HCT116 (cell line): Measurements from ENCODE around the gene SLC40A1. TPM values are rescaled to one million over a fixed set of nuclear protein-coding genes. Genes with fewer than 3 reads are reported as not detected.

Experiments used
- ATAC-seq: fragments of 200-7000 bp; cut with Tn5 transposase; 2 replicates; pipeline ENCODE4 v1.9.1; 2020; ENCODE audit warnings: mild to moderate bottlenecking, moderate library complexity
- BruUV-seq: library from RNA; stranded (reverse); fragments of 400-500 nt; replicated peaks from 2 replicates; lab custom pipeline; 2021; lab: Mats Ljungman, UMichigan
- CTCF ChIA-PET: fragments of 300-600 bp; sonication (Branson Sonifier 250); formaldehyde crosslinking; loops from one replicate; lab custom pipeline; 2021; ENCODE audit warnings: antibody characterized with exemption; lab: Charles Lee
- POLR2A ChIA-PET: fragments of 300-600, 350-600 bp; sonication (Branson Sonifier 250); formaldehyde crosslinking; loops from one replicate; lab custom pipeline; 2021; ENCODE audit warnings: antibody characterized with exemption; lab: Charles Lee
- RAD21 ChIA-PET, 2 experiments: fragments of 300-600 bp; sonication (Branson Sonifier 250); formaldehyde crosslinking; loops; one replicate each; lab custom pipeline; 2023; ENCODE audit warnings: low total read pairs in 2 of 2; ENCODE audit not compliant: uncharacterized antibody in 2 of 2, unreplicated experiment in 2 of 2, low non-redundant PET in 1 of 2; lab: Charles Lee
- DNase-seq: peaks from one replicate; pipeline ENCODE4 v3.0.0-alpha.2; 2010; ENCODE audit warnings: low read depth, low spot score
- H2AFZ ChIP-seq: fragments of 200-600 bp; shearing (Covaris generic), sonication (generic); 2 replicates; pipeline ENCODE4 v1.6.1; 2017; ENCODE audit warnings: low read depth, mixed run types, mixed read lengths, antibody characterized with exemption, low read length; ENCODE audit not compliant: poor library complexity, severe bottlenecking
- H3K27ac ChIP-seq: 2 replicates; pipeline ENCODE4 v1.5.1; 2012; ENCODE audit warnings: low read depth, low read length
- H3K27me3 ChIP-seq: fragments of 200-600 bp; sonication (generic); 2 replicates; pipeline ENCODE4 v1.6.1; 2016; ENCODE audit warnings: mixed run types, low read length, mixed read lengths; ENCODE audit not compliant: insufficient read depth
- H3K36me3 ChIP-seq, 2 experiments: fragments of 200-500 bp in 1 of 2; fragments of 200-600 bp in 1 of 2; sonication (Bioruptor generic) in 1 of 2; sonication (generic) in 1 of 2; 2 replicates each; pipeline versions ENCODE4 v1.5.1 to v1.6.1; 2014 to 2016; ENCODE audit warnings: low read length in 2 of 2, inconsistent platforms in 1 of 2, mixed read lengths in 1 of 2, mixed run types in 1 of 2; ENCODE audit not compliant: insufficient read depth in 2 of 2, control insufficient read depth in 1 of 2
- H3K4me1 ChIP-seq, 2 experiments: fragments of 200-600 bp in 1 of 2; sonication (generic) in 1 of 2; 2 replicates each; pipeline versions ENCODE4 v1.5.1 to v1.6.1; 2012 to 2017; ENCODE audit warnings: low read length in 2 of 2, inconsistent platforms in 1 of 2, mild to moderate bottlenecking in 1 of 2, mixed read lengths in 1 of 2, mixed run types in 1 of 2, moderate library complexity in 1 of 2; ENCODE audit not compliant: insufficient read depth in 2 of 2, control insufficient read depth in 1 of 2
- H3K4me2 ChIP-seq: fragments of 200-600 bp; sonication (generic); 2 replicates; pipeline ENCODE4 v1.6.1; 2017; ENCODE audit warnings: mixed run types, low read length, mixed read lengths
- H3K4me3 ChIP-seq, 2 experiments: fragments of 200-600 bp in 1 of 2; sonication (generic) in 1 of 2; replicated peaks in 1 of 2; 2 replicates each; pipeline ENCODE4 v1.5.1; 2011 to 2016; ENCODE audit warnings: low read length in 2 of 2, control low read depth in 1 of 2, low read depth in 1 of 2, mild to moderate bottlenecking in 1 of 2, mixed read lengths in 1 of 2, mixed run types in 1 of 2
- H3K79me2 ChIP-seq: fragments of 200-600 bp; sonication (generic); 2 replicates; pipeline ENCODE4 v1.6.1; 2017; ENCODE audit warnings: mild to moderate bottlenecking, mixed run types, low read length, moderate library complexity, mixed read lengths; ENCODE audit not compliant: insufficient read depth
- H3K9ac ChIP-seq: fragments of 200-600 bp; sonication (generic); 2 replicates; pipeline ENCODE4 v1.6.1; 2016; ENCODE audit warnings: low read length, mixed read lengths
- H3K9me2 ChIP-seq: fragments of 200-600 bp; sonication (generic), shearing (Covaris generic); 2 replicates; pipeline ENCODE4 v1.6.1; 2017; ENCODE audit warnings: mixed run types, mild to moderate bottlenecking, moderate library complexity; ENCODE audit not compliant: insufficient read depth
- H3K9me3 ChIP-seq, 2 experiments: fragments of 200-500 bp in 1 of 2; fragments of 200-600 bp in 1 of 2; sonication (Bioruptor generic) in 1 of 2; sonication (generic) in 1 of 2; 2 replicates each; pipeline ENCODE4 v1.6.1; 2014 to 2017; ENCODE audit warnings: low read length in 2 of 2, mixed read lengths in 2 of 2, inconsistent platforms in 1 of 2, low read depth in 1 of 2, mild to moderate bottlenecking in 1 of 2, mixed run types in 1 of 2, moderate library complexity in 1 of 2; ENCODE audit not compliant: control insufficient read depth in 1 of 2, insufficient read depth in 1 of 2
- H4K20me1 ChIP-seq: fragments of 200-600 bp; sonication (generic), shearing (Covaris generic); 2 replicates; pipeline ENCODE4 v1.6.1; 2017; ENCODE audit warnings: mixed run types, mild to moderate bottlenecking, moderate library complexity; ENCODE audit not compliant: insufficient read depth
- CBX3 ChIP-seq: IDR thresholded peaks from 2 replicates; pipeline ENCODE4 v1.6.1; 2012; ENCODE audit warnings: low read depth
- EGR1 ChIP-seq: IDR thresholded peaks from 2 replicates; pipeline ENCODE4 v1.6.1; 2012; ENCODE audit warnings: low read depth
- MAX ChIP-seq: IDR thresholded peaks from 2 replicates; pipeline ENCODE4 v1.6.1; 2012
- POLR2A ChIP-seq: IDR thresholded peaks from 2 replicates; pipeline ENCODE4 v1.7.0; 2011; ENCODE audit warnings: borderline replicate concordance; ENCODE audit not compliant: insufficient read depth, insufficient read length; ENCODE audit errors: extremely low read depth
- SIN3A ChIP-seq: IDR thresholded peaks from 2 replicates; pipeline ENCODE4 v1.6.1; 2012; ENCODE audit warnings: low read depth
- SP1 ChIP-seq: IDR thresholded peaks from 2 replicates; pipeline ENCODE4 v1.6.1; 2012; ENCODE audit warnings: low read depth
- SRF ChIP-seq: IDR thresholded peaks from 2 replicates; pipeline ENCODE4 v1.6.1; 2012; ENCODE audit warnings: low read depth
- TCF7L2 ChIP-seq: IDR thresholded peaks from 2 replicates; pipeline ENCODE4 v1.7.0; 2011; ENCODE audit warnings: borderline replicate concordance, inconsistent platforms; ENCODE audit not compliant: insufficient read depth, insufficient read length; ENCODE audit errors: extremely low read depth
- ZFX ChIP-seq: fragments of 450-650 bp; IDR thresholded peaks from 2 replicates; pipeline ENCODE4 v1.6.1; 2017
- intact Hi-C: fragments of 100-400 bp; cut with micrococcal nuclease; formaldehyde crosslinking; loops from 2 replicates; pipeline ENCODE4 v1.10.0; 2022
- total RNA-seq: library from RNA; stranded (reverse); gene quantifications from one replicate; pipeline ENCODE4 v1.2.1, GENCODE V29; 2021; ENCODE audit not compliant: unreplicated experiment

SLC40A1 gene
- total RNA-seq, 1 experiment from 2014 or later, result 1.5 TPM

- H4K20me1 ChIP-seq, result no peaks in the 10 kb centered on the region
- no peaks in the 10 kb centered on the region for H3K9me3 ChIP-seq
- ATAC-seq (no peak), DNase-seq (no peak)
- peaks cover 0 to 5% of the 10 kb centered on the region in 2 experiments; a peak in 1 of 4 replicates for H3K4me1 ChIP-seq
- TF ChIP-seq SRF (no peak), POLR2A (no peak), TCF7L2 (no peak), SP1 (no peak), SIN3A (no peak), ZFX (no peak), CBX3 (no peak)
- no peaks in the 10 kb centered on the region for H3K9me2 ChIP-seq
- no peak overlapping the region for H2AFZ ChIP-seq
- H3K27ac ChIP-seq, result no peak overlapping the region
- H3K9ac ChIP-seq, result no peak overlapping the region
- H3K36me3 ChIP-seq, result no peaks in the 10 kb centered on the region
- no peaks in the 10 kb centered on the region for H3K27me3 ChIP-seq
- ChIA-PET POLR2A (no interaction called here), RAD21 (no interaction called here), CTCF (no interaction called here)
- H3K4me3 ChIP-seq, result no peak overlapping the region
- H3K4me2 ChIP-seq, result no peak overlapping the region
- BruUV-seq, result no TSS peak
- no peaks in the 10 kb centered on the region for H3K79me2 ChIP-seq
- intact Hi-C loops, result no loop called here
Measured at GRCh38 chr2:189576396-189576795, 4.2 kb downstream of the SLC40A1 start.

DNA sequence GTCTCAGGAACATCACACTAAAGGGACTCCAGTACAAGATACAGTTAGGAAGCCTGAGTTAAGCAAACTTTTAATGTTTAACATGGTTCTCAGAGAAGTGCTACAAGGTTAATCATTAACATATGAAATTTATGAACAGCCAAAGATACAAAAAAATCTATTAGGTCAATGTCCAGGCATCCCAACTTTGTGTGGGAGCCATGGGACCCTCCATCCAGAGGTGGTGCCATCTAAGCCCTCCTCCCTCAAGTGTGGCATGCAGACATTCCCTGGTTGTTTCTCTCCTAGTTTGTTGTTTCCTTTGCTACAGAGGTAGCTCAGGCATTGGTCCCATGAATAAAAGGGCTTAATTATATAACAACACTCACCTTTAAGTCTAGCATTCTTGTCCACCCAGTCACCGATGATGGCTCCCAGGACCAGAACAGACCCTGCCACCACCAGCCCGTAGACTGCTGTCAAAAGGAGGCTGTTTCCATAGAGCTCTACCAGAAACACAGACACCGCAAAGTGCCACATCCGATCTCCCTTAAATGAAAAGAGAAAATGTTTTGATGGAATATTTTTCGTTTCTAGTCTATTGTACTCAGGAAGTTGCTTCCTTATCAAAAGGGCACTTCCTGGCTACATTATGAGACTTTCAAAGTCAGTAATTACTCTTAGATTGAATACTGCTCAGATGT, 5.7 kb downstream of the SLC40A1 start:
- TF ChIP-seq SP1, result no peak
- no peak for TF ChIP-seq ZFX
- no peak for TF ChIP-seq SRF
- no peak for TF ChIP-seq EGR1
- TF ChIP-seq MAX, result no peak
- TF ChIP-seq CBX3, result no peak
- CTCF ChIA-PET, result no interaction called here

More for the DNA sequence above, 5.7 kb downstream of the SLC40A1 start:
- intact Hi-C loops, result no loop called here
- Histone ChIP-seq H3K9ac (no peak overlapping the region), H3K4me1 (peaks cover 0 to under 1% of the 10 kb centered on the region in 2 experiments; a peak in 1 of 4 replicates), H3K4me3 (no peak overlapping the region), H3K36me3 (no peaks in the 10 kb centered on the region), H3K27ac (no peak overlapping the region), H3K79me2 (no peaks in the 10 kb centered on the region), H2AFZ (no peak overlapping the region), H3K4me2 (no peak overlapping the region), H3K9me3 (no peaks in the 10 kb centered on the region), H4K20me1 (no peaks in the 10 kb centered on the region), H3K27me3 (no peaks in the 10 kb centered on the region), H3K9me2 (no peaks in the 10 kb centered on the region)
- ChIA-PET RAD21 (no interaction called here), POLR2A (no interaction called here)
- DNase-seq, result no peak
- ATAC-seq, result no peak
- no TSS peak for BruUV-seq
